WERI-Rb-1 (cell line): Measurements from ENCODE around the gene FAM171A2.

Source experiments
- DNase-seq: peaks from one replicate; pipeline ENCODE4 v3.0.0-alpha.2; 2020
- H3K27ac ChIP-seq: fragments of 250-450 bp; sonication (Bioruptor Pico); 2 replicates; pipeline ENCODE4 v1.5.1; 2020; ENCODE audit warnings: mild to moderate bottlenecking, moderate library complexity
- H3K27me3 ChIP-seq: fragments of 250-450 bp; sonication (Bioruptor Pico); 2 replicates; pipeline ENCODE4 v1.5.1; 2021; ENCODE audit warnings: mild to moderate bottlenecking, low read depth, moderate library complexity; ENCODE audit not compliant: insufficient read depth, severe bottlenecking
- H3K36me3 ChIP-seq: fragments of 250-450 bp; sonication (Bioruptor Pico); 2 replicates; pipeline ENCODE4 v1.5.1; 2020; ENCODE audit warnings: mild to moderate bottlenecking, moderate library complexity
- H3K4me3 ChIP-seq: 2 replicates; pipeline ENCODE4 v1.5.1; 2011; ENCODE audit warnings: low read depth, mild to moderate bottlenecking, control low read depth, low read length
- H3K9me3 ChIP-seq: fragments of 250-450 bp; sonication (Bioruptor Pico); 2 replicates; pipeline ENCODE4 v1.5.1; 2021; ENCODE audit warnings: mild to moderate bottlenecking, moderate library complexity; ENCODE audit not compliant: severe bottlenecking
- TF ChIP-seq, protein P1 (sequence below): IDR thresholded peaks from 2 replicates; pipeline ENCODE4 v1.5.1; 2011; ENCODE audit warnings: low read depth, mild to moderate bottlenecking, control low read depth, inconsistent platforms, low read length

Gene FAM171A2

DNA sequence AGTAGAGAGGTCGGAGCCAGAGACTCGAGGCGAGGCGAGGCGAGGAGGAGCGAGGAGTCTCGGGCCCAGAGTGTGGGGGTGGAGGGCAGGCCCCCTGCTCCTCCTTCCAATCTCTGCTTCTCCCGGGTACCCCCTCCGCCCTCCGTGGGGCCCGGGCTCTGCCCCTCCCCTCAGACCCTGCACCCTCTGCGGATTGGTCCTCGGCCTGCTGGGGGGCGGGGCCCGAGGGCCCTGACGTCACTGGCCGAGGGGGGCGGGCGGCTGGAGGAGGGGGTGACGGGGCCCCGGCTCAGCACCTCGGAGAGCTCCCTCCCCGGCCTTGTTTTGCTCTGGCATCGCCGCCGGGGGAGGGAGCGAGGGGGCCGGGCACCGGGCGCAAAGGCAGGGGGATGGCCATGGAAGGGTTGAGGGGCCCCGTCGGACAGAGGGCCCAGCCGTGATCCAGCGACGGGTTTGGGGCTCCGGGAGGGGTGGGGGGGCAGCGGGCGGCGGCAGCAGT is 55.3 kb downstream of the FAM171A2 start, which contains the start of gene RUNDC3A:
TSS of gene RUNDC3A (plus strand) at position 282 of the 499 bp plus-strand sequence. CDS start 232 bp downstream, outside the sequence.
- H3K9me3 ChIP-seq = no peaks in the 10 kb centered on the region
- peaks cover 12% of the 10 kb centered on the region for H3K36me3 ChIP-seq
- peak; percentile 99 for DNase-seq
- H3K27ac ChIP-seq = peak within 1 kb of the TSS; percentile 95
- H3K4me3 ChIP-seq = peak within 1 kb of the TSS; percentile 65
- no peaks in the 10 kb centered on the region for H3K27me3 ChIP-seq
- TF ChIP-seq, protein P1, sequence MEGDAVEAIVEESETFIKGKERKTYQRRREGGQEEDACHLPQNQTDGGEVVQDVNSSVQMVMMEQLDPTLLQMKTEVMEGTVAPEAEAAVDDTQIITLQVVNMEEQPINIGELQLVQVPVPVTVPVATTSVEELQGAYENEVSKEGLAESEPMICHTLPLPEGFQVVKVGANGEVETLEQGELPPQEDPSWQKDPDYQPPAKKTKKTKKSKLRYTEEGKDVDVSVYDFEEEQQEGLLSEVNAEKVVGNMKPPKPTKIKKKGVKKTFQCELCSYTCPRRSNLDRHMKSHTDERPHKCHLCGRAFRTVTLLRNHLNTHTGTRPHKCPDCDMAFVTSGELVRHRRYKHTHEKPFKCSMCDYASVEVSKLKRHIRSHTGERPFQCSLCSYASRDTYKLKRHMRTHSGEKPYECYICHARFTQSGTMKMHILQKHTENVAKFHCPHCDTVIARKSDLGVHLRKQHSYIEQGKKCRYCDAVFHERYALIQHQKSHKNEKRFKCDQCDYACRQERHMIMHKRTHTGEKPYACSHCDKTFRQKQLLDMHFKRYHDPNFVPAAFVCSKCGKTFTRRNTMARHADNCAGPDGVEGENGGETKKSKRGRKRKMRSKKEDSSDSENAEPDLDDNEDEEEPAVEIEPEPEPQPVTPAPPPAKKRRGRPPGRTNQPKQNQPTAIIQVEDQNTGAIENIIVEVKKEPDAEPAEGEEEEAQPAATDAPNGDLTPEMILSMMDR = no peak

DNA sequence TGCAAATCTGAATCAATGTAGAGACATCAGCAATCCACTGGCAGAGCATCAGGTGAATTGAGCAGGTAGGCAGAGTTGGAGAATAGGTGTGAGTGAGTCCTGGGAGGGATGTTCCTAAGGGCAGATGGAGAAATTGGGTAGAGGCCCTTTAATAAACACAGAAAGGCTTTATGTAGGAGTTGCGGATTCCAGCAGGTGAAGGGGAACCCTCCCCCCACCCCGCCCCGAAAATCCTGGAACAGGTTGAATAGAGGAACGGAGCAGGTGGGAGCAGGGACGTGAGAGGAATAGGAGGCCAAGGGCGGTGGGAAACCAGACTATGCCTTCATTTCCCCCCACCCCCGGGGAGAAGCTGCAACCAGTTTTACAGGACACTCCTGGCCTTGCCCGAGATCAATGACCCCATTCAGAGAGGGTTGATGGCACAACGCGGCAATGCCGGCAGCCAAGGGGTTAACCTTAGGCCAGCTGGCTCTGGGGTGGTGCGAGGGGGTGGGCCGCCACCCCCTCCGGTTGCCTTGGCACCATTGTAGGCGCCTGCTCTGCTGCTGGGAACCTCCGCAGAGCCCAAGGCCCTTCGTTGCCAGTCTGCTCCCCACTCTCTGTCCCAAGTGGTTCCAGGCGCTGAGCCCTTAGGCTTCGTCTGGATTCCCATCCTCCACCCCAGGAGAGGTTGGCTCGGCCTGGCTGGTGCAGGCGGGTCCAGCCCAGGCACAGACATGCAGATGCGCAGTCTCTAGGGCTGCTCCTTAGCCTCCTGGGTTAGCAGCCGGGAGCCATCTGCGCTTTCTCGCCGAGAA is 56.1 kb downstream of the FAM171A2 start:
- Histone ChIP-seq H3K27ac (peak overlapping the region; percentile 95), H3K36me3 (peaks cover 5% of the 10 kb centered on the region; the same call in 1 of the 2 replicates), H3K4me3 (peak overlapping the region; percentile 65), H3K9me3 (no peaks in the 10 kb centered on the region), H3K27me3 (no peaks in the 10 kb centered on the region)
- DNase-seq = peak; percentile 92
- TF ChIP-seq, protein P1 = no peak

- no peaks in the 10 kb centered on the region for H3K27me3 ChIP-seq
- no peak for DNase-seq
Observed at GRCh38 chr17:44304651-44305050, 59.0 kb downstream of the FAM171A2 start.

More at GRCh38 chr17:44304651-44305050, 59.0 kb downstream of the FAM171A2 start:
- Histone ChIP-seq H3K4me3 (no peak overlapping the region), H3K27ac (no peak overlapping the region), H3K9me3 (no peaks in the 10 kb centered on the region), H3K36me3 (peaks cover 9% of the 10 kb centered on the region)
- TF ChIP-seq, protein P1 = no peak
